NCI-H82 (cell line): ENCODE data around the gene CFDP1.

Experiments
- DNase-seq: peaks from one replicate; lab custom pipeline; 2025; lab: John Stamatoyannopoulos, UW

The CFDP1 gene

GRCh38 chr16:75264999-75265910, 168.0 kb downstream of the CFDP1 start:
- peak; percentile 31 for DNase-seq

GRCh38 chr16:75264457-75264998, 168.8 kb downstream of the CFDP1 start:
- peak; percentile 19 for DNase-seq

- no peak for DNase-seq
Observed at GRCh38 chr16:75263963-75264445, 169.3 kb downstream of the CFDP1 start.

- DNase-seq = no peak
Observed at GRCh38 chr16:75263291-75263962, 169.9 kb downstream of the CFDP1 start.

- DNase-seq = no peak
Observed at GRCh38 chr16:75262800-75263127, 170.5 kb downstream of the CFDP1 start.

GRCh38 chr16:75262104-75262799, 171.1 kb downstream of the CFDP1 start:
- DNase-seq = peak; percentile 35

GRCh38 chr16:75261590-75262078, 171.7 kb downstream of the CFDP1 start:
- DNase-seq = no peak

- DNase-seq = peak; percentile 78
Observed at GRCh38 chr16:75260851-75261589, 172.3 kb downstream of the CFDP1 start.

- DNase-seq = peak; percentile 23
Observed at GRCh38 chr16:75258807-75259141, 174.5 kb downstream of the CFDP1 start.

- DNase-seq = no peak
Observed at GRCh38 chr16:75257886-75258806, 175.2 kb downstream of the CFDP1 start.

GRCh38 chr16:75256696-75257343, 176.5 kb downstream of the CFDP1 start:
- peak; percentile 89 for DNase-seq

GRCh38 chr16:75256059-75256571, 177.2 kb downstream of the CFDP1 start:
- peak; percentile 63 for DNase-seq

GRCh38 chr16:75254359-75254837, 178.9 kb downstream of the CFDP1 start:
- no peak for DNase-seq

- DNase-seq = no peak
Observed at GRCh38 chr16:75252946-75253911, 180.1 kb downstream of the CFDP1 start.

GRCh38 chr16:75252049-75252864, 181.0 kb downstream of the CFDP1 start:
- DNase-seq = no peak

- peak; percentile 89 for DNase-seq
Observed at GRCh38 chr16:75251280-75252048, 181.8 kb downstream of the CFDP1 start, which contains the start of gene BCAR1. TSS of gene BCAR1 (minus strand) at chr16:75251624. CDS start at chr16:75251482, 142 bp downstream.
